Measurements from ENCODE around the gene CD79B.
"Not testable (repeated sequence)": the region's sequence is repeated elsewhere in the genome, so short reads cannot be mapped to it uniquely, and the experiment has no call there.

- TF ChIP-seq CTCF, EZH2, EZH2phosphoT487 (IDR thresholded peaks at IDR 0.05): not testable (repeated sequence)
Observed at GRCh38 chr17:63894021-63894420, 38.1 kb downstream of the CD79B start.

Data from neural progenitor cell (in vitro differentiated cells).